Endometrial microvascular endothelial cells (primary cell): ENCODE data around the gene SERINC5. TPM values are rescaled to one million over a fixed set of nuclear protein-coding genes. Genes with fewer than 3 reads are reported as not detected.

Experiments used
- in situ Hi-C: cut with HindIII; loops from 2 replicates; pipeline ENCODE4 v1.10.0; 2017; ENCODE audit warnings: low sequenced_read_pairs, low pct_unique_long_range_greater_than_20kb; ENCODE audit errors: inconsistent ontology term
- total RNA-seq: library from RNA; depleted of rRNA; stranded (reverse); fragments of >200 nt; gene quantifications from one replicate; pipeline ENCODE4 v1.2.3, GENCODE V29; 2015; ENCODE audit errors: inconsistent ontology term

Gene SERINC5
- total RNA-seq, 1 donor from 2014 or later = 4.2 TPM

DNA sequence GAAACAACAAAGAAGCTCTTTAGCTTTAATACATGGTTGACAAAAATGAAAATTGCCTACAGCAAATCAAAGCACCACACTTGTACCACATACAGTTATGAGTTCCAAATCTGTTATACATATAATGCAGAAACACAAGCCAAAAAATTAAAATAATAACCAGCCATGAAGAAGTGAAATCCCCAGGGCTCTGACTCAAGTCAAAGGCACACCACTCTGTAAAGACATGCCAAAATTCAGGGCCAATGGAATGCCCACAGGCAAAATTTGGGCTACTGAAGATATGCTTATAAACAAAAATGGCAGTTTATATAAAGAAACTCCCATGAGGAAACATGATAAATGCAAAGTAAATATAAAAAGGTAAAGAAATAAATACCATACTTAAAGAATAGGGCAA, 191.7 kb downstream of the SERINC5 start:
- in situ Hi-C loops = no loop called here

Other genes with a start within 250 kb of the SERINC5 start
- not detected for gene THBS4, start 220.7 kb downstream of the SERINC5 start, total RNA-seq
- gene SPZ1, start 64.0 kb upstream of the SERINC5 start, total RNA-seq = not detected
- 36.3 TPM for gene ZFYVE16, start 152.0 kb upstream of the SERINC5 start, total RNA-seq
- 7.0 TPM for gene FAM151B, start 232.1 kb upstream of the SERINC5 start, total RNA-seq